Ovary (tissue), 9 donors: ENCODE data around the gene CCDC3. TPM values are rescaled to one million over a fixed set of nuclear protein-coding genes. Genes with fewer than 3 reads are reported as not detected.
"Not testable (repeated sequence)": the region's sequence is repeated elsewhere in the genome, so short reads cannot be mapped to it uniquely, and the experiment has no call there.

Experiments used
- DNase-seq, 5 donors: peaks; one replicate each; pipeline ENCODE4 v3.0.0-alpha.2; 2019 to 2020
- H3K27ac ChIP-seq, 2 donors: fragments of 200-600 bp; one replicate each; pipeline versions ENCODE4 v1.5.1 to v1.8.0; 2019 to 2022
- H3K27me3 ChIP-seq: fragments of 200-600 bp; one replicate; pipeline ENCODE4 v1.8.0; 2022
- H3K36me3 ChIP-seq: fragments of 200-600 bp; sonication (generic); one replicate; pipeline ENCODE4 v1.5.1; 2019
- H3K4me1 ChIP-seq: one replicate; pipeline ENCODE4 v1.8.1; 2013; ENCODE audit warnings: mild to moderate bottlenecking, moderate library complexity; ENCODE audit not compliant: insufficient read depth
- H3K4me3 ChIP-seq: fragments of 200-600 bp; sonication (generic); one replicate; pipeline ENCODE4 v1.5.1; 2017
- H3K9me3 ChIP-seq, 2 donors: fragments of 200-600 bp in 1 of 2; sonication (generic) in 1 of 2; one replicate each; pipeline versions ENCODE4 v1.5.1 to v1.8.1; 2013 to 2019; ENCODE audit warnings: mild to moderate bottlenecking in 1 of 2, moderate library complexity in 1 of 2
- CTCF ChIP-seq, 3 donors: fragments of 450-650 bp in 2 of 3; fragments of 200-600 bp in 1 of 3; IDR thresholded peaks; one replicate each; pipeline versions ENCODE4 v1.5.1 to v1.8.0; 2016 to 2022; ENCODE audit warnings: antibody characterized with exemption in 3 of 3, mild to moderate bottlenecking in 1 of 3
- EP300 ChIP-seq: sonication (generic); formaldehyde crosslinking; IDR thresholded peaks from one replicate; pipeline ENCODE4 v1.6.1; 2017; ENCODE audit warnings: antibody characterized with exemption
- POLR2A ChIP-seq: fragments of 450-650 bp; IDR thresholded peaks from one replicate; pipeline ENCODE4 v1.6.1; 2017; ENCODE audit warnings: antibody characterized with exemption, mild to moderate bottlenecking, moderate library complexity
- WGBS, 3 donors: extraction: QIAGEN DNeasy Blood & Tissue Kit in 1 of 3; methylation state at CpG; one replicate each; pipeline versions ENCODE4 v1.1.5 to v1.1.7; 2013 to 2017; 5-methylcytosine and 5-hydroxymethylcytosine counted together
- intact Hi-C, 4 donors: fragments of 100-400 bp; cut with DNase I; formaldehyde crosslinking; loops; one replicate each; pipeline versions ENCODE4 v1.11.0 to v1.15.1; 2022 to 2023
- polyA plus RNA-seq, 2 donors: library from polyadenylated mRNA; stranded (reverse); fragments of 200-250 nt in 1 of 2; fragments of 350-450 nt in 1 of 2; fragmentation: Illumina TruSeq in 1 of 2; extraction: RNeasy Lipid Tissue Mini Kit (QIAGEN cat#74804) in 1 of 2; gene quantifications; one replicate each; pipeline ENCODE4 v1.2.3, GENCODE V29; 2013 to 2014
- total RNA-seq, 7 donors: library from RNA; depleted of rRNA in 2 of 7; stranded (reverse); fragments of >200 nt in 2 of 7; fragmentation: NEBNext Ultra II Directional in 3 of 7; extraction: Animal tissue kit (Norgen Biotek cat#: 25700) in 3 of 7; gene quantifications; one replicate each; pipeline versions ENCODE4 v1.1.0 to v1.2.4, GENCODE V29; 2016 to 2023
- donor health status: DM: no; HTN: no; CAD: no; lungs with moderate emphysema.
- donor health status: DM: no; HTN: no; CAD: no.
- donor health status: Bipolar disorder and iron deficiency.
- donor health status: DM: yes; HTN: yes; CAD: no.
- donor health status: DM: no; HTN: no; CAD: no.
- donor health status: DM: yes; HTN: yes; CAD: no.

CCDC3 gene
- total and polyA plus RNA-seq, 9 donors = 14.3 to 190 (median 53.7) TPM

- WGBS, 3 donors = 90 to 97% (median 94%) methylated on average over 7 of the region's 7 CpGs
- TF ChIP-seq EP300 (no peak), POLR2A (no peak), CTCF (IDR thresholded peaks at IDR 0.05) (no peak)
- H3K36me3 ChIP-seq = no peaks in the 10 kb centered on the region
- no peak overlapping the region for H3K4me3 ChIP-seq
- no peak overlapping the region for H3K27ac ChIP-seq
- no peaks in the 10 kb centered on the region for H3K9me3 ChIP-seq
- H3K4me1 ChIP-seq = peaks cover 3% of the 10 kb centered on the region
- DNase-seq = no peak
- intact Hi-C loops = no loop called here
- H3K27me3 ChIP-seq = no peaks in the 10 kb centered on the region
Observed at GRCh38 chr10:12984165-12984747, 17.3 kb downstream of the CCDC3 start.

GRCh38 chr10:12983568-12983967 lies 17.9 kb downstream of the CCDC3 start:
- H3K4me3 ChIP-seq, H3K9me3 ChIP-seq, H3K27ac ChIP-seq, H3K27me3 ChIP-seq, H3K4me1 ChIP-seq, intact Hi-C loops, DNase-seq, H3K36me3 ChIP-seq: not testable (repeated sequence)
- 66 to 78% (median 75%) methylated on average over 3 of the region's 3 CpGs for WGBS, 3 donors

GRCh38 chr10:12981570-12981969 lies 19.9 kb downstream of the CCDC3 start:
- DNase-seq = no peak
- no peak overlapping the region for H3K27ac ChIP-seq
- H3K36me3 ChIP-seq = no peaks in the 10 kb centered on the region
- no peak overlapping the region for H3K4me3 ChIP-seq
- no peaks in the 10 kb centered on the region for H3K9me3 ChIP-seq
- H3K4me1 ChIP-seq = peaks cover 4% of the 10 kb centered on the region
- intact Hi-C loops = no loop called here
- no peak for TF ChIP-seq POLR2A
- TF ChIP-seq EP300 = no peak
- no peak for TF ChIP-seq CTCF (IDR thresholded peaks at IDR 0.05)
- WGBS, 3 donors = 80 to 83% (median 80%) methylated on average over 4 of the region's 4 CpGs
- no peaks in the 10 kb centered on the region for H3K27me3 ChIP-seq

DNA sequence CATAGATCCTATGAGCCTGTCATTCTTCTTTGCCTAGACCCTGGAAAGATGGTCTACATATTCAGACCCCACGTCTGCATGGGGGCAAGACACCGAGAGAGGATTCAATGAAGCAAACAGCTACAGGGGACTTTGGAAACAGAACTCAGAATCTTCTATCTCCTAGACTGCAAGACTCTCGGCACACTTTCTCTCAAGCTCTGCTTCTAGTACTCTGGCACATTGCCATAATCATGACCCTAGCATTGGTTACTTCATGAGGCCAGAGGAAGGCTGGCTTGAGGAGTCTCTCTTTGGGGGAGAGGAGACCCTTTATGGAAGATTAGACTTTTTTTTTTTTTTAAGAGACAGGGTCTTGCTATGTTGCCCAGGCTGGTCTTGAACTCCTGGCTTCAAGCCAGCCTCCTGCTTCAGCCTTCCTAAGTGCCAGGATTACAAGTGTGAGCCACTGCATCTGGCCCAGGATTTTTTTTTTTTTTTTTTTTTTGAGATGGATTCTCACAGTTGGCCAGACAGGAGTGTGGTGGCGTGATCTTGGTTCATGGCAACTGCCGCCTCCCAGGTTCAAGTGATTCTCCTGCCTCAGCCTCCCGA lies 20.7 kb downstream of the CCDC3 start:
- DNase-seq = no peak
- no peak for TF ChIP-seq EP300
- TF ChIP-seq CTCF (IDR thresholded peaks at IDR 0.05) = no peak
- no peak for TF ChIP-seq POLR2A
- H3K9me3 ChIP-seq = no peaks in the 10 kb centered on the region
- H3K4me3 ChIP-seq = no peak overlapping the region
- WGBS, 3 donors = 67 to 70% (median 68%) methylated on average over 6 of the region's 6 CpGs
- peaks cover 7% of the 10 kb centered on the region for H3K4me1 ChIP-seq
- H3K27ac ChIP-seq = no peak overlapping the region
- intact Hi-C loops = no loop called here
- H3K36me3 ChIP-seq = no peaks in the 10 kb centered on the region
- no peaks in the 10 kb centered on the region for H3K27me3 ChIP-seq

GRCh38 chr10:12980102-12980661 lies 21.3 kb downstream of the CCDC3 start:
- no peaks in the 10 kb centered on the region for H3K9me3 ChIP-seq
- intact Hi-C loops = no loop called here
- no peak for DNase-seq
- H3K27me3 ChIP-seq = no peaks in the 10 kb centered on the region
- peaks cover 10% of the 10 kb centered on the region for H3K4me1 ChIP-seq
- 34 to 42% (median 35%) methylated on average over 7 of the region's 7 CpGs for WGBS, 3 donors
- no peaks in the 10 kb centered on the region for H3K36me3 ChIP-seq
- TF ChIP-seq POLR2A (no peak), EP300 (no peak), CTCF (IDR thresholded peaks at IDR 0.05) (no peak)
- H3K4me3 ChIP-seq = no peak overlapping the region
- no peak overlapping the region for H3K27ac ChIP-seq
